LNCaP clone FGC (cell line): ENCODE results near the gene DHX16.

Experiments used
- DNase-seq: peaks from one replicate; pipeline ENCODE4 v3.0.0-alpha.2; 2011; ENCODE audit warnings: low read depth
- H3K4me3 ChIP-seq: 2 replicates; pipeline ENCODE4 v1.5.1; 2011; ENCODE audit warnings: mild to moderate bottlenecking, low read depth, low read length, control low read depth
- CTCF ChIP-seq: IDR thresholded peaks from 2 replicates; pipeline ENCODE4 v1.5.1; 2012; ENCODE audit warnings: mild to moderate bottlenecking; ENCODE audit not compliant: control insufficient read depth, insufficient read depth; ENCODE audit errors: extremely low read depth

Gene DHX16

DNA sequence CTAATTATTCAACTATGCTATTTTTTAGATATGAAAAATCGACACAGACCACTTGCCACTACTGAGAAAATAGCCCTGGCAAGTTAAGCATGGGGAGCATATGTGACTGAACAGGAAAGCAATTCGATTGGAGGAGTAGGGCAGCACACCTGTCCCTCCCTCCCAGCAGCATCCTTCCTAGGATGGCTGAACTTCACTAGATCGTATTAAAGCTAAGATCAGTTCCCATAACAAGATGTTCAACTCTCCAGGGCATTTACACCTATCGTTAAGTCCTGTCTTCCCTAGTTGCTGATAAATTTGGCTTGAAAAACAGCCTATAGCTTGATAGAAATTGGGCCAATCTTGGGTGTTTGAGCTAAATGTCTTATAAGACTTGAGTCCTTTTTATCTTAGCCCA is 62.7 kb downstream of the DHX16 start:
- DNase-seq = no peak
- H3K4me3 ChIP-seq = no peak overlapping the region
- TF ChIP-seq CTCF = no peak

DNA sequence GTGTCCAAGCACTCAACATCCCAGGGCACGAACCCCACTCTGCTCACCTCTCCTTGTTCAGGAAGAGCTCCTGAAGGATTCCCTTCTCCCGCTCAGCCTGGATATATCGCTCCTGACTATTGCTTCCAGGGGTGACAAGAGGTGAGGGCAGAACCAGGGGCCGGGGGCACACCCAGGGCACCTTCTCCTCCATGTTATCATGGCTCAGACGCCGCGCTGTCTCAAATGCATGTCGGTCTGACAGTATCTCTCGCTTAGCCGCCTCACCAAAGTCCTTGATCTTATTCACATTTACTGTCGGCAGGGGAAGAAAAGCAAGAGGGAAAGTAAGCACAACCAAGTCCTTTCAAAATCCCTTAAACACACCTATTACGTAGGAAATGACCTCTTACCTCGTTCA is 68.8 kb downstream of the DHX16 start:
- H3K4me3 ChIP-seq = no peak overlapping the region
- DNase-seq = no peak
- no peak for TF ChIP-seq CTCF
